ENCODE data around the gene PDGFD. TPM values are rescaled to one million over a fixed set of nuclear protein-coding genes. Genes with fewer than 3 reads are reported as not detected.

The PDGFD gene
- total RNA-seq, 1 experiment from 2014 or later: 1.7 TPM

GRCh38 chr11:104073950-104074705 is 89.8 kb downstream of the PDGFD start:
- no peaks in the 10 kb centered on the region; a peak in 1 of 7 replicates for H3K36me3 Mint-ChIP-seq (ENCODE audit: insufficient read depth in 1 of 3, low read depth in 3 of 3)
- no peak overlapping the region for H3T11ph ChIP-seq (ENCODE audit: low read length)
- no peak overlapping the region for H3K4ac ChIP-seq (ENCODE audit: low read depth, low read length)
- H3K4me1 ChIP-seq (ENCODE audit: insufficient read depth, low read length): no peaks in the 10 kb centered on the region
- no peak for TF ChIP-seq CTCF (conservative IDR thresholded peaks at IDR 0.05)
- H3K4me2 ChIP-seq (ENCODE audit: insufficient read depth, insufficient read length, low read length): no peak overlapping the region
- no peaks in the 10 kb centered on the region for H3K9me3 ChIP-seq (ENCODE audit: control insufficient read depth, low read depth, low read length)
- no peak overlapping the region for H3K4me3 Mint-ChIP-seq
- H3K23me2 ChIP-seq (ENCODE audit: insufficient read length, low read depth, low read length, poor library complexity, severe bottlenecking): no peaks in the 10 kb centered on the region
- DNase-seq: peak; percentile 31
- H3K27me3 ChIP-seq (ENCODE audit: insufficient read depth, low read length): no peaks in the 10 kb centered on the region
- H3K27ac Mint-ChIP-seq: no peak overlapping the region
- H4K91ac ChIP-seq (ENCODE audit: insufficient read length, low read depth, low read length): no peak overlapping the region
- no peak overlapping the region for H2AFZ ChIP-seq (ENCODE audit: low read length)
- WGBS (ENCODE audit: extremely low coverage, insufficient read length, low lambda C conversion rate): no CpG with 5 or more reads among the region's 3 CpGs
- H3K27me3 Mint-ChIP-seq (ENCODE audit: low read depth): no peaks in the 10 kb centered on the region
- no peaks in the 10 kb centered on the region for H3K79me1 ChIP-seq (ENCODE audit: insufficient read depth, low read depth, low read length, poor library complexity, severe bottlenecking)
- H4K8ac ChIP-seq (replicated peaks; ENCODE audit: insufficient read length, low read depth, low read length): no peak overlapping the region
- no peak overlapping the region for H3K9ac ChIP-seq (ENCODE audit: extremely low read depth, insufficient read length, low read length)
- no peak overlapping the region for H4K5ac ChIP-seq (ENCODE audit: insufficient read length, low read depth, low read length)
- H2BK5ac ChIP-seq (ENCODE audit: insufficient read length, low read length): no peak overlapping the region
- no peaks in the 10 kb centered on the region for H3K9me3 Mint-ChIP-seq
- H3K79me2 ChIP-seq (ENCODE audit: insufficient read depth, low read length): no peaks in the 10 kb centered on the region
- peaks cover 5 to 6% of the 10 kb centered on the region in 2 experiments; a peak in 2 of 4 replicates for H3K4me1 Mint-ChIP-seq
- H2BK12ac ChIP-seq (ENCODE audit: insufficient read length, low read depth, low read length): no peak overlapping the region
- no peak overlapping the region for H3K56ac ChIP-seq (ENCODE audit: insufficient read length, low read depth, low read length)
- no peak overlapping the region for H3K23ac ChIP-seq (ENCODE audit: insufficient read length, low read depth, low read length)
- H2AK5ac ChIP-seq (ENCODE audit: insufficient read length, low read length): no peak overlapping the region
- H2BK120ac ChIP-seq (ENCODE audit: low read depth, low read length, poor library complexity, severe bottlenecking): no peak overlapping the region
- no peak overlapping the region for H2BK20ac ChIP-seq (ENCODE audit: low read depth, low read length, poor library complexity, severe bottlenecking)
- H4K20me1 ChIP-seq (ENCODE audit: control insufficient read depth, insufficient read depth, insufficient read length): no peaks in the 10 kb centered on the region
- no peak overlapping the region for H3K27ac ChIP-seq (ENCODE audit: insufficient read length, low read depth, low read length)
- no peak overlapping the region for H3K18ac ChIP-seq (ENCODE audit: insufficient read length, low read depth, low read length)
- H3K14ac ChIP-seq (ENCODE audit: insufficient read depth, low read length): no peak overlapping the region
- no peak overlapping the region for H2BK15ac ChIP-seq (ENCODE audit: low read depth, low read length)
